Transverse colon (tissue), 3 donors: Measurements from ENCODE around the gene TBCK.

Experiments
- POLR2A ChIP-seq: fragments of 450-650 bp; IDR thresholded peaks from one replicate; pipeline ENCODE4 v1.6.1; 2016; ENCODE audit warnings: antibody characterized with exemption, mild to moderate bottlenecking, moderate library complexity
- POLR2AphosphoS5 ChIP-seq, 3 donors: sonication (generic); formaldehyde crosslinking; IDR thresholded peaks; one replicate each; pipeline ENCODE4 v1.6.1; 2016; ENCODE audit warnings: antibody characterized with exemption in 3 of 3

- TF ChIP-seq POLR2AphosphoS5 (IDR thresholded peaks at IDR 0.05) (no peak), POLR2A (no peak)
Observed at GRCh38 chr4:106210021-106210420, 106.0 kb downstream of the TBCK start.
